Fibroblast of gingiva (primary cell): ENCODE data around the gene CRB2.
A peak's percentile ranks its signal among the peaks of the same experiment; 100 is the strongest.

Experiments
- DNase-seq: peaks from one replicate; pipeline ENCODE4 v3.0.0-alpha.2; 2011; ENCODE audit warnings: low read depth

CRB2 gene

DNA sequence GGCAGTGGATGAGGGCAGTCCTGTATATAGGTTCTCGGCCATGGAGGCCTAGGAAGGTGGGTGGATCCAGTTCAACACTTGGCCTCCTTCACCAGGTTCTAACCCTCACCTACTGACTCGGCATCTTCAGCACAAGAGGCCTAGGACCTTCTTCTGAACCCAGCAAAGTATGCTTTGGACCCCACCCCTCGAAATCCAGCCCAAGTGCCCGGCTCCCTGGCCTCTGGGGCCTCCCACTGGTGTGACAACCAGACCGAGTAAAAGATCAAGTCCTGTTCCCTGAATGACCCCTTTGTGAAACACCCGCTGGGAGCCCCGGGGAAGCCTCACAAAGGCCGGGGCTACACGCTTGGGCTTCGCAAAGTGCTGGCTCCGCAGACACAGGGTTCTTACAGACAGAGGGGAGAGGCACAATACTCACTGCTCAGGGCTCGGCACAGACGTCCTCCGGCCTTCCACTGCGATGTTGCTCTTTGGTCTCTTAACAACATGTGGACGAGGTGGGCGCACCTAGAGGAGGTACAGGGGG lies 47.0 kb downstream of the CRB2 start:
- no peak for DNase-seq

DNA sequence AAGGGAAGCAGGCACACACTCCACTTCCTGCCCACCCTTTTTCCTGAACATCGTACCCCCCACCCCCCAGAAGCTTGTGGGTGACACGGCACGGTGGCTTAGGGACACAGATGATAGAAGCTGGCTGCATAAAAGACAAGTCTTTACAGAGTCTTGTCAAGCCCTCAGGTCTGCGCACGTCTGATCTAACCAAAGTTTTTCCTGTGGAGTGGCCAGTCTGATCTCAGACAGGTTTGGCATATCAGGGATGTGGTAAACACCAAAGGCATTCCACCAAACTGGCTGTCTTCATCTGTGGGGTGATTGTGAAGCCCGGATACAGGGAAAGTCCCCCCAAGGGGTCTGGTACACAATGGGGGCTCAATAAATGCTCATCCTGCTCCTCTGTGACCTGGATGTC lies 50.0 kb downstream of the CRB2 start:
- DNase-seq, result no peak

DNA sequence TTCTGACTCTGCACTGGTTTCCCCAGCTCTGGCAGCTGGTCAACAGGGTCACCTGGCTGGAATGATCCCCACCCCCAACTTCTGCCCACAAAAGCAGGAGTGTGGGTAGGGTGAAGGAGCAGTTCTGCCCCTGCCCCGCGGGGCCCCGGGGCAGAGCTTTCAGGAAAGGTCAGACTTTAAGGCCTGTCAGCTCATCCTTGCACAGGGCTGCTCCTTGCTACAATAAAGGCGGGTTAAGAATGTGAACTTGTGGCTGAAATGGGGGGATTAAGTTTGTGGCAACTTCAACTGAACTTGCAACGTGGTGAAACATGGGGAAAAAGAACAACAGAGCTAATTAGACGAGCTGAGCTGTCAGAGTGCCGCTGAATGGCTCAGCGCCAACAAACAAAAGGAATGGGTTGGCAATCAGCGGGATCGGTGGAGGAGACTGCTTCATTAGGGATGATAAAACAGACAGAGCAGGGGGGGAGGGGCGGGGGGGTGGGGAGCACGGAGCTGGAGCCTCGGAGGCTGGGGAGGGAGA lies 50.8 kb downstream of the CRB2 start:
- DNase-seq, result no peak

DNA sequence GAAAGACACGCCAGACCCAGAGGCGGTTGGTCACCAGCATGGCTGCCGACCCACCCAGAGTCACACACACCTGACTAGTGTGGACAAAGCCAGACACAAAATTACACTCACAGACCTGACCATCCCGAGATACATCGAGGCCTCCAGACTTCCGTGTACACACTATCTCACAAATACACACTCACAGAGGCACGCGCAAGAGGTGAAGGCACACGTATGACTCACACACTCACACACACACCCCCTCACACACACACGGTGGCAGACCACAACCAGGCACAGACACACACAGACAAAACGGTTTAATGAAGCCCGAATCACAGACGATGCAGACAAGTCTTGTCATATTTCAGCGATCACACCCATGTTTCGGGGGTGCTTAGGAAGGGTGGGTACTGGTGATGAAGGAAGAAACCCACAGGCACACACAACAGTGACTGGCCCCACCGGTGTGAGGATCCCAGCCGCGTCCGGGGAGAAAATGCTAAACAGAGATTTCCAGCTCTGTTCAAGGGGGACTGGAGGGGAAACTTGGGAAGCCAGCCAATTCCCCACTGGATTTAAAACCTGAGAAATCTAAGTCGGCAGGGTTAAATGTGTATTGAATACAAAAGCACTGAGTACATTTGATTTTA lies 51.3 kb downstream of the CRB2 start:
- DNase-seq, result no peak

DNA sequence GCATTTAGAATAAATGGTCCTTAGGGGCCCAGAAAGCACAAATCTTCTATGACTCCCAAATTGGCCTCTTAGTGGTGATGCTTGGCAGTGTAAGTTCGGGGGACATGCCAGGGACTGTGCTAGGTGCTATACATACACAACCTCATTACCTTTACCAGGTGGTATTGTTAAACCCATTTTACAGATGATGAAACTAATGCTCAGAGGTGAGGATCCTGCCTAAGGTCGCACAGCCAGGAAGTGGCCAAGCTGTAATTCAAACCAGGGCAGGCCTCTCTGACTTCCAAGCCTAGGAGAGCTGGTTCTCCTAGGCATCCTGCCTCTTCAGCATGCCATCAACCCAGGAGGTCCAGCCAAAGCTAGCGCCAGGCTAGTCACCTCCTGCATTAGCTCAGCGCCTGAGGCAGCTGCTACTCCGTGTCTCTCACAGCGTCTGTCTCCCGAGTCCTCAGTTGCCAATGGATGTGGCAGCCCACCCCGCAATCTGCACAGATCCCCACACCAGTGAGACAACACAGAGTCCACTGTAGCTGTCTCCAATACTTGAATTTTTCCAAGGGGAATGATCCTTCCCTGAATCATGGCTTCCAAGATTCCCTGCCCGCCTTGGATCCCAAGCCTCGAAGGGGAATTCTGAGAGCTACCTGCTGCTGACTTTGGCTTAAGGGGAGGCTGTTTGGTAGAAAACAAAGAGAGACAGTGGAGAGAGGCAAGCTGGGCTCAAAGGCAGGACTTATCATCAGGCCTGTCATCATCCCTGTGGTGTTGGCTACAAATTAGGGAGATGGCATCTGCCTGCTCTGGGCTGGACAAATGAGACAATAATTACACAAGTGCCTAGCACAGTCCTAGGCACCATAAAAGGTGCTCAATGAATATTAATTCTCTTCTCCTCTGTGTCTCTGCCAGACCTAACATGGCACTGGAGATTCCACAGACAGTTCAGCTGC lies 52.6 kb downstream of the CRB2 start:
- no peak for DNase-seq

DNA sequence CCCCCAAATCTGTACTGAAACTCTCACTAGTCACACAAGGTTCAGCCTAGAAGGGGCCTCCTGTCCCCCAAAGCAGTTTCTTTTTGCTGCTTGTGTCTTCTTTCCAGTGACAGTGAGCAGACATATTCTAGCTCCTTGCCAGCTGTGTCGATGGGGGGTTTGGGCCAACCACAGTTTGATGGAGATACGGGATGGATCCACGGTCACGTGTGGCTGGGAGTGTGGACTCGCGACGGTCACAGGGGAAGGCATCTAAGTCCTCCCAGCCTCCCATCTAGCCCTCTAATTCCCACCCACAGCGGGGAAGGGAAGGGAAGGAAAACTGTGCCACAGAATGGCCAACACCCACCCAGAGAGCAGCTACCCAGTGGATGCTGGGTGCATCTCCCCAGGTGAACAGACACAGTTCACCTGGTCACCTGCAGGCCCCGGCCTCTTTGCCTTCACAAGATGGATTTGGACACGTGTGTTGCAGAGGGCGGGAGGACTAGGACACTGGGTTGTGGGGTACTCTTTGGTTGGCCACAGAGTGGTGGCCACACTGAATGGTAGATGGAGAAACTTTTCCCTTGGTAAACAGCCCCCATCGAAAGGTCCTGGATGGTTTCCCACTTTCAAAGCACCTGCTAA lies 54.4 kb downstream of the CRB2 start:
- no peak for DNase-seq

DNA sequence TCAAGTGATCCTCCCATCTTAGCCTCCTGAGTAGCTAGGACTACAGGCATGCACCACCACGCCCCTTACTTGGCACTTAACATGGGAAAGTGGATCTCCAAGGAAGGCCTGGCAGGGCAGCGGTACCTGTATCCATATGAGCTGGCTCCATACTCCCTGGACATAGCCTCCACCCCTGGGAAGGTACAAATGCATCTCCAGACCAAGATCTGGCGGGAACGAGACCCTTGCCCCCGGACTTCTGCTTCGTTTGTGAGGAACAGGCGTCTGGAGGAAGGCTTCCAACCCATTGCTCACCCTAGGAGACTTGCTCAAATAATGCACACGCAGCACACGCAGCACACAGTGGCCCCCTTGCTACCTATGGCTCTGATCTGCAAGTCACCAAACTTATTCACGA lies 55.2 kb downstream of the CRB2 start:
- DNase-seq, result no peak

DNA sequence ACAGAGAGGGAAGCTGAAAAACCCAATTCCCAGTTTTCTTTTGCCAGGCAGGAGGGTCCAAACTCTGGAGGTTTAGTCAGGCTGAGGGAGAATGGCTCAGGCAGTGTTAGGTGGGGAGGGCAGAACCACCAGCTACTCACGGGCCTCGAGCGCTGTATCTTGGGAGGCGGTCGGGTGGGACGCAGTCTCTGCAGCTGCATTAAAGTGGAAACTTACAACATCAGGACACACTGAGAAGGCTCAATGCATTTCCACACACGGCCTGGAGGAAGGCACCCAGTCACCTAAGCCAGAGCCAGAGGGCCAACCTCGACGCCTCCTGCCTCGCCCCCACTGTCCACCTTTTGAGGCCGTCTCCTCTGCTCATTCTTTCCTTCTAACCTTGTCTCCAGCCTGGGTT lies 55.6 kb downstream of the CRB2 start:
- DNase-seq, result no peak

DNA sequence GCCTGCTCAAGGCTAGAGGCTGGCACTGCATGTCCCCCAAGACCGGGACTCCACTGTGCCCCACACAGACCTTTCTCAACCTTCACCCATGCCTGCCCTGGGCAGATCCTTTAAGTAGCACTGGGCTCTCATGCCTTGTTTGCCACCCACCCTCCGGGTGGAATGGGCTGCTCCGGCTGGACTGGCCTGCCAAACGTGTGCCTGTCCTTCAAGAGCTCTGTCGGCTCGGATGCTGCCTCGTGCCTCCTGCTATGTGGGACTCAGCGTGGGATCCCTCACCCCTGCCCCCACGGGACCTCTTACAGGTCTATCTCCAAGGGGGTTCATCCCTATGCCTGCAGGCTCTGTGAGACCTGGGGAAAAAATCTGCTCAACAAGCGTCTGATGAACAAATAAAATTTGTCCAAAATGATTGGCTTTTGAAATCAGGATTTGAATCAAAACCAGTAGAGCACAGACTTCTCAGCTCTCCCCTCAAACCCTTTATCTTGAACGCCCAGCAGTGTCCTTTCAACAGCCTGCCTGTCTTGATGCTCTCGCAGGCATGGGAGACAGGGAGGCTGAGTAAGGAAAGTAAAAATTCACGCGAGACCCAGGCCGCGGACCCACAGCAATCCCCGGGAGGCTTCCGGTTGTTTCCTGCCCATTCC lies 56.3 kb downstream of the CRB2 start:
- no peak for DNase-seq

DNA sequence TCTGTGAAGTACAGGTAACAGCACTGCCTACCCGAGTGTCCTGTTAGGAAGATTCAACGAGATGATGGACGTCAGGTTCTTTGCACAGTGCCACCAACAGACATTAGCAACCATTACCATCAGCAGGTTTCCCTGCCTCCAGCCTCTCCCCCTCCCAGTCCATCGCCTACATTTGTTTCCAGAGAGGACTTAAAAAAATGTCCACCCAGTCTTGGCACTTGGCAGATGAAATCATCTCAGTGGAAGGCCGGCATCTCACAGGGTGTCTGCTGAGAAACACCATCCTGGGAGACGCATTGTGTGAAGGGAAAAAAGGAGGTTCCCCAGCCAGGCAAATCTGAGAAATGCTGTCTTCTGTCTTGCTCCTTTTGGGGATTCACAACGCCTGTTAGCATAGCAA lies 58.2 kb downstream of the CRB2 start:
- DNase-seq, result no peak

DNA sequence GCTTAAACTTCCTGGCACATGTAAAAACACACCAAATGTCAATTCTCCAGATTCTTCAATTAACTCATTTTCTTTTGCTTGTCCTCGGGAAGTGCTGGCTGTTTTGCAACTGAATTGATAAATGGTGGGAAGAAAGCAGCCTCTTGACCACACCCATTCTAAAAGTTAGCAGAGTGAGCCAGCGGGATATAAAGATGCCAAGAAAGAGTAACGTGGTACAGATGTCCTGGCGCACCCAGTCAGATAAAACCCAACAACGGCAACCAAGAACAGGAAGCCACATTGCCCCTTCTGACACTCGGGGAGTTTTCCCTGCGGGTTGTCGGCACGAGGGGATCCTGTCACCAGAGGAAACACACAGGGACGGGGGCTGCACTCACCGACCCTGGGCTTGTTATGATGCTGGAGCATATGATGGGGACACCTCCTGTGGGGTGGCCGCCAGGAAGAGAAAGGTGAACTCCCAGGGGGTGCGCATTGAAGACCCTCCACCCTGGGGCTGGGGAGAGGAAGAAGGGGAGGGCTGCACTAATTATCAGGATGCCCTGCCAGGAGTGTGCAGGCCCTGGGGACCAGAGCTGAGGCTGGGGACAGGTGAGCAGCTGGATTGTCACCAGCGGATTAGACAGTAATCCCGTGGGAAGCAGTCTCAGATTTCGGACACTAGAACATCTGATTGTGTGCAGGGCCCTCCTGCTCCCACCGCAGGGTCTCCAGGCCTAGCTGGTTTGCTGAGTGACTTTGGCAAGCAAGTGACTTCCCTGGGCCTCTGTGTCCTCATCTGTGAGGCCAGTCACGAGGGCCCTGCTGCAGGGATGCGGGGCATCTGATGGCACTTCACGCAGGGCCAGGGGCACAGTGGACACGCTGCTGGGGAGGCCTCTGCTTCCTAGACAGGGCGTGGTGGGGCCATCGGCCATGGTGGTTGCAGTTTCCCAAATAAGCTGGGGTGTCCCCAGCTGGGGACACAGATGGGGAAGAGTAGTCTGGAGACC lies 59.2 kb downstream of the CRB2 start:
- peak; percentile 14 for DNase-seq

DNA sequence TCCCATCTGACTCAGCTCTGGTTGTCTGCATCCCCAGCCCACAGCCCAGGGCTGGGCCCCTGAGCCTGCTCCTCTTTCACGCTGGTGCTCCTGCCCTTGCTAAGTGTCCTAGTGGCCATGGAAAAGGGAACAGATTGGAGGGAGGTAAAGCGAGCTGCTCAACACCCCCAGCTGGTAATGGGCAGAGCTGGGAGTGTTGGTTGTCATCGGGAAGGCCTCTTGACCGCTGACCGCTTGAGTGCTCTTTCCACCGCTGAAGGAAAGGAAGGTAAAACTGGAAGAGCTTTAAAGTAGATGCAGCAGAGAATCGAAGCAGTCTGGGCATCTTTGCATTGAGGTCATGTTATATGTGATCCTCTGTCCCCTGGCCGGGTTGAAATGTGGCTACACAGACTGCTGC lies 60.2 kb downstream of the CRB2 start:
- no peak for DNase-seq

DNA sequence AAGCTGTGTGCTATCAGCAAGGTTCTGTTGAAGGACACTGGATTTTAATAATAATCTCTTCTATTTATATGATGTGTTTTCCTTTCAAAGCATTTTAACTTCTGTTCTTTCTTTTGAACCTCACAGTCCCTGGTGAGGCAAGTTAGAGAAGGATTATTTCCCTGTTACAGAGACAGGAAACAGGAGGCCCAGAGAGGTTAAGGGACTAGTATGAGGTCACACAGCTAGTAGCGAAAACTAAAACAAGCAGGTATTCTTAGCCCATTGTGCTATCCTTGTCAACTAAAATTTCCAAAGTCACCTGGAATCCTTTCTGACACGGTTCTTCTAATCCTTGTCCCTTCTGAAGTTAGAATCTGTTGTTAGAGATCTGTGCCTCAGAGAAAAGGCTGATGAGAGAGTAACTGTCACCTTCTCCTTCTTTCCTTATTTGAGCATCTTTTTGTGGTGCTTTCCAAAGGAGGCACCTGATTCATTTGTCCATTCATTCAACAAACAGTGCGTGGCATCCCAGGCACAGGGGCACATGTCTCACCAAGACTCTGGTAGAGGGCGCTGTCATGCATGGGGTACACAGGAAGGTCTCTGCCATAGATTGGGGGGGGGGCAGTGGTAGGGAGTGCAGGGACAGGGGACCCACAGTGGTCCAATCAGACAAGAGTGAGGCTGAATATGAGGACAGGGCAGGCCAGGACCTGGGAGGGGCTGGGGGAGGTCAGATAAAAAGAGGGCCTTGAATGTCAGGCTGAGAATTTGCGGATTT lies 61.5 kb downstream of the CRB2 start:
- no peak for DNase-seq

DNA sequence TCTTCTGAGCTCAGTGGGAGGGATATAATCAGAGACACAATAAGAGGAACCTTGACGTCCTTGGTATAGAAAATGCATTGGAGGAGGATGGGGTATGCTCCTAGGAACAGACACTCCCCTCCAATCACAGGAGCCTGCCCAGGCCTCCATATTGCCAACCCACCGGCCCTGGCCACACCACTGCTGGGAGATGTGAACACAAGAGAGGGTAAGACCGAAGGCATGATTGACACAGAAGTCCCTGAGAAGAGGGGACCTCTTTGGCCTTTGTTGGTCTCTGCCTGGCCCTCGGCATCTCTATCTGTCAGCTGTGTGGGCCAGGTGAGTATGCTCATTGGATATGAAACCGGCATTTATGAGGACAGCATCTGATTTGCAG lies 62.0 kb downstream of the CRB2 start:
- DNase-seq, result no peak

DNA sequence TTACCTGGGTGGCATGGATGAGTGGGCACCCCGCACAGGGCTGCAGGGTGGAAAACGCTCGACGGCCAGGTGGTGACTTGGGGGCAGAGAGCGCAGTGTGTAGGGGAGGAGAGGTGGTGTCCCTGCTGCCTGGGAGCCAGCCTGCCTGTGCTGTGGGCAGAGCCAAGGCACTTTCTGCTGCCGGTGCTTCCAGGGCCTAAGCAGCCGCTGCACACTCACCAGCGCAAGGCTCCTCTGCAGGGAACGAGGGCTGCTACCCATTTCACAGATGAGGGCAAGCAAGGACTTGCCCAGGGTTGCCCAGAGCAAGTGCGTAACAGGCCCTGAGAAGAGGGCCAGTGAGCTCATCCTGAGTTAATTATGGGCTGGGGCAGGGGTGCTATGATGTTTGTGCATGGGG lies 62.5 kb downstream of the CRB2 start:
- DNase-seq, result no peak

DNA sequence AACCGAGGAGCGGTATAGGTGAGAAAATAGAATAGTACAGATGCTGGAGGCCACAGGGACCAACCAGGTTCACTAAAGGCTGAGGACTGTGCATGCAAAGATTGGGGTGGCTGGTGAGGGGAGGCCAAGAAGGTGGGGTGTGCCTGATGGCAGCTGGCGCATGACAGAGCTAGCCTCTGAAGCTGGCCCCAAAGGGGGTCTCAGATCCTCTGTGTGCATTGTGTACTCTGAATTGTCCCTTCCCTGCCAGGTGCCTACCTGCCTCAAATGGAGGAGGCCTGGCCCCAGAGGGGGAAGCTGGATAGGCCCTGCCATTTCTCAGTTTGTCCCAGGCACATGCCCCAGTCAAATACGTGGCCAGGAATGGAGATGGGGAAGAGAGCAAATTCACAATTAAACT lies 63.1 kb downstream of the CRB2 start:
- no peak for DNase-seq

DNA sequence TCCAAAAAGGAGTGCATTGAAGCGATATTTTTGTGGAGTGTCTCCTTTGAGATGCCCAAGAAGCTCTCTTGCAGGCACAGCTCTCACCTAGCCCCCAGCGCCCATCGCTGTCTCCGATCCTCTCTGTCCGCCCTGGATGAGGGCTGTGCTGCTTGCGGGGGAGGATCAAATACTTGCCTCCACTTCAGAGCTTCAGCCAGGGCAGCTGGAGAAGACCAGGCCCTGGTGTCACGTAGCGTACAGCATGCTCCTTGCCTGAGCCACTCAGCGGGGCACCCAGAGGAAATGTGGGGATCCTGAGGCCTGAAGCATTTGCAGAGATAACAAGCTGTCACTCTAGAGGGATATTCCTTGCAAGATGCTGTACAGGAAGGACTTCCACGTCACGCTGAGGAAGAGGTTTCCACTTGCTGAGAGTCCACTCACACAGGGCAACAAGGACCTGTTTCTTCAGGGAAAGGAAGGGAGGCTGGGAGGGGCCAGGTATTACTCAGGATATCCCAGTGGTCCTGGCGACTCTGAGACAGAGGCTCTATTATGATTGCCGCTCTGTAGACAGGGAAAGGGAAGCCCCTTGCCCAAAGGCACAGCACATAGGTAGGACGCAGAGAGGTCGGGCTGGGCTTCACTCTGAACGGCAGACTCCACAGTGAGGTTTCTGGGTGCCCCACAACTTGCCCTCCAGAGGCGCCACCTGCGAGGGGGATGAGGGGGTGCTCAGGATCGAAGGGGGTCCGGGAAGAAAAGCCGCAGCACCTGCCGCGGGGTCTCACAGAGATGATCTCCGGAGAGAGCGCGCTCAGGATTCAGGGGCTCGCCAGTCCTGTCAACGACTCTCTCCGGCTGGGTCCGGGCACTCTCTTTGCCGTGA lies 64.0 kb downstream of the CRB2 start:
- DNase-seq, result no peak

DNA sequence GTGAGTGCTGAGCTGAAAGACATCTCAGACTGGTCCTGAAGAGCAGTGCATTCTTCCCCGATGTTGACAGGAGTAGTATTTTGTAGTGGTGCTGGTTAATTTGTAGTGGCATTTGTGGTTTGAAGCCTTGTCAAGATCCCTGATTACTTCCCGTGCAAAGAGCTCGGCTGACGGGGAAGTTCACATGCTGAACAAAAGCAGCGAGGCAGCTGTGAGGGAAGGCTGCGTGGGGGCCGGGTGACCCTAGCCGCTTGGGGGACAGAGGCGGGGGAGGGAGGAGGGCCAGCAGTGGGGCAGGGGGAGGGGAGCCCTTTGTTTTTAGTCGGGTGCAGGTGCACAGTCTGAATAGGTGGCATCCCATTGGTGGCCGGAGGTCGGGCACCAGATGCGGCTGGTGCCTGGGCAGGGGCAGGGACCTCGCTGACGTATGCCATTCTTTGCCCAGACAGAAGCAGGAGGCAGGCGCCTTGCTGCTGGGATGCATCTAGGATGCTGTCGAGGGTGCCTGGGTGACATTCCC lies 64.7 kb downstream of the CRB2 start:
- DNase-seq, result no peak

DNA sequence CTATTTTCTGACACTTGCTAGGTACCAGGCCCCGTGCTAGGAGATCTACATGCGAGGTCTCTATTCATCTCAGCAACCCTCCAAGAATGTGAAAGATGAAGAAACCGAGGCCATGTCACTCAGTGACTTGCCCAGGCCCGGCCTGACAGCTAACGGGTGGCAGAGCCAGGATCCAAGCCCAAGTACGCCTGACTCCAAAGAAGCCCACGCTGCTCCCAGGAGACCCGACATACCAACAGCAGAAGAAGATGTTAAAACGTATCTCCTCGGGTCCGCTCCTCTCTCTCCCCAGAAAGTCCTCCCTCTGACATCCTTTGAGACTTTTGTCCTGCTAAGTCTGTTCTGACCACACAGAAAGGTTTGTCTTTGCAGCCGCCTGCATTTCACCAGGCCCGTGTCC lies 65.2 kb downstream of the CRB2 start:
- no peak for DNase-seq
